ENCODE measurements around the gene FAM168B.

DNA sequence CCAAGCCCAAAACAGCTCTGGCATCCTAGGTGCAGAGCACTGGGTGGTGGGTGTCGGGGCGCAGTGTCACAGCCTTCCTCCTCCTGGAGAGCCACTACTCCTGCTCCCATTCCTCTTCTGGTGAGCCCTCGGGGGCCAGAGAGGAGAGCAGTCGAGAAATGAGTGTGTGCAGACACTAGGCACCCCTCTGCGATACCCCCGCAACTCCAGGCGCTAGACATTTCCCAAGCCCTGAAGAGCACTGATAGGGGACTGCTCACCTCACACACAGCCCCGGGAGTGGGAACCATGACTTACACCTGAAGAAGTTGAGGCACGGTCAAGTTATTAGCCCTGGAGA, 54.2 kb downstream of the FAM168B start:
- no peak for TF ChIP-seq EZH2 (IDR thresholded peaks at IDR 0.05; ENCODE audit: borderline replicate concordance, control insufficient read depth, low read depth, low read length)
- TF ChIP-seq POLR2AphosphoS5 (IDR thresholded peaks at IDR 0.05; ENCODE audit: low read length) = no peak
- TF ChIP-seq, protein P1, sequence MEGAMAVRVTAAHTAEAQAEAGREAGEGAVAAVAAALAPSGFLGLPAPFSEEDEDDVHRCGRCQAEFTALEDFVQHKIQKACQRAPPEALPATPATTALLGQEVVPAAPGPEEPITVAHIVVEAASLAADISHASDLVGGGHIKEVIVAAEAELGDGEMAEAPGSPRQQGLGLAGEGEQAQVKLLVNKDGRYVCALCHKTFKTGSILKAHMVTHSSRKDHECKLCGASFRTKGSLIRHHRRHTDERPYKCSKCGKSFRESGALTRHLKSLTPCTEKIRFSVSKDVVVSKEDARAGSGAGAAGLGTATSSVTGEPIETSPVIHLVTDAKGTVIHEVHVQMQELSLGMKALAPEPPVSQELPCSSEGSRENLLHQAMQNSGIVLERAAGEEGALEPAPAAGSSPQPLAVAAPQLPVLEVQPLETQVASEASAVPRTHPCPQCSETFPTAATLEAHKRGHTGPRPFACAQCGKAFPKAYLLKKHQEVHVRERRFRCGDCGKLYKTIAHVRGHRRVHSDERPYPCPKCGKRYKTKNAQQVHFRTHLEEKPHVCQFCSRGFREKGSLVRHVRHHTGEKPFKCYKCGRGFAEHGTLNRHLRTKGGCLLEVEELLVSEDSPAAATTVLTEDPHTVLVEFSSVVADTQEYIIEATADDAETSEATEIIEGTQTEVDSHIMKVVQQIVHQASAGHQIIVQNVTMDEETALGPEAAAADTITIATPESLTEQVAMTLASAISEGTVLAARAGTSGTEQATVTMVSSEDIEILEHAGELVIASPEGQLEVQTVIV (IDR thresholded peaks at IDR 0.05; ENCODE audit: borderline replicate concordance, partially characterized antibody) = no peak
- no peak for TF ChIP-seq SREBF1 (IDR thresholded peaks at IDR 0.05; ENCODE audit: low read length)
